Activated T-helper 1 cell treated with Interleukin-2 at 50 U/mL for 16 hours (primary cell): Measurements from ENCODE around the gene CD8B.
"Not testable (repeated sequence)": the region's sequence is repeated elsewhere in the genome, so short reads cannot be mapped to it uniquely, and the experiment has no call there.

Source experiments
- DNase-seq: peaks from one replicate; pipeline ENCODE4 v3.0.0-alpha.2; 2020; ENCODE audit warnings: low read depth

Gene CD8B

GRCh38 chr2:86861628-86862379, at the start of gene CD8B:
TSS of gene CD8B (minus strand) at chr2:86861886. CDS start at chr2:86861865, 21 bp downstream.
- not testable (repeated sequence) for DNase-seq

DNA sequence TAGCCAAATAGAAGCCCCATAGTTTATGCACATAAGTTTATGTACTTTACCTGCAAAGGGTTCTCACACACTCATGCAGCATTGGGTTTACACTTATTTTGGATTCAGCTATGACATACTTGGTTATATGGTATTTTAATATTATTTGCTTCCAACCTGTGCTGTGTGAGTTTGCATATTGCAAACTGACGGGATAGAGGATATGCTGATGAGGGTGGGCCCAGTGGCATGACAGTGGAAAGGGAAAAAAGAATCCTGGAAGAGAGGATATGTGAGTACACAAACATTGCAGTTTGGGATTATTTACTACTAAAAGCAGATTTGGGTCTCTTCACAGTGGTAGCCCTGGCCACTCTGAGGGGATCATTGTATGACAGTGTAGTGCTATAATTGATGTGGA, 44.2 kb upstream of the CD8B start:
- not testable (repeated sequence) for DNase-seq

DNA sequence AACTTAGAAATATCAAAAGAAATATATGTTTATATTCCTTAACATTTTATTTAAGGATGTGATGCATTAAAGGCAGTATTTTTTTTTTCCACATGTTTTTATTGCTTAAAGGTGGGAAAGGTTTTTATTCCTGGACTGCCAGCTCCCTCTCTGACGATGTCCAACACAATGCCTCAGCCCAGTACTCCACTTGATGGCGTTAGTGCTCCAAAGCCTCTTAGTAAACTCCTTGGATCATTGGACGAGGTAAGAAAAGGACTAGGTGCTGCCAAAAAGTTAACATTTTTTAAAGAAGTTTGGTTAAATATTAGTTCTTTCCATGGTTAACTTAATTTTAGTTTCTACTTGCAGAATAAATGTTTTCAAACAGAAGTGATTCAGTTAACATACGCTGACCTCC, 39.0 kb upstream of the CD8B start:
- DNase-seq = not testable (repeated sequence)

GRCh38 chr2:86886026-86886425, 24.3 kb upstream of the CD8B start:
- not testable (repeated sequence) for DNase-seq

DNA sequence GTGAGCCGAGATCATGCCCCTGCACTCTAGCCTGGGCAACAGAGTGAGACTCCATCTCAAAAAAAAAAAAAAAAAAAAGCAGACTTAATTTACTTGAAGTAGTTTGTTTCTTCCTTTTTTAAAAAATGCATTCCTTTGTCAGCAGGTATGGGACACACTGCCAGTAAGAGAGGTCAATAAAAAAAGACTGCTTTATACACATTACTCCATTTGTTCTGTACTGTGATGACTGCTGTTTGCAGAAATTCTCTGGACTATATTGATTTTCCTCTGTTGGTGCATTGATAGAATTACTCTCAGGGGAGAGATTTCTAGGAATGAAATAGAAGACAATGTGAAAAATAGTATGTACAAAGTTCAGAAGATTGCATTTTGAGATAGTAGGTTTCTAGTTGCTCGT, 21.2 kb upstream of the CD8B start:
- DNase-seq = not testable (repeated sequence)

- not testable (repeated sequence) for DNase-seq
These were observed 20.5 kb upstream of the CD8B start for GRCh38 chr2:86882118-86882665.

- not testable (repeated sequence) for DNase-seq
These were observed 17.3 kb upstream of the CD8B start for GRCh38 chr2:86878986-86879385.

DNA sequence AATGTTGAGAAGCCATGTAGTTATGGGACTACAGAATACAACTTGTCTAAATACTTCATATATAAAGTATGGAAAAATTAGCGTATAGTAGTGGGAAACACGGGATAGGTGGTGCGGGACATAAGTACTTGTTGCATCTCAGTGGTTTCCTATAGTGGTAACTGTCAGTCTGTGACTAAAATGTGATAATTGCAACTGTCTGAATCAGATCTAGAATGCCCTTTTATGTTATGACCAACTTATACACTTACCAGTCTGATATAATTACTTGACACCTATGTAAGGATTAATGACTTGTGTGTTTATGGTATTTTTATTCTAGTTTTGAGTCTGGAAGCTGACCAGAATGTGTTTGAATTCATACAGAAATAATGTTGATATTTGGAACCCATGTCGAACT, 9.3 kb upstream of the CD8B start:
- not testable (repeated sequence) for DNase-seq

DNA sequence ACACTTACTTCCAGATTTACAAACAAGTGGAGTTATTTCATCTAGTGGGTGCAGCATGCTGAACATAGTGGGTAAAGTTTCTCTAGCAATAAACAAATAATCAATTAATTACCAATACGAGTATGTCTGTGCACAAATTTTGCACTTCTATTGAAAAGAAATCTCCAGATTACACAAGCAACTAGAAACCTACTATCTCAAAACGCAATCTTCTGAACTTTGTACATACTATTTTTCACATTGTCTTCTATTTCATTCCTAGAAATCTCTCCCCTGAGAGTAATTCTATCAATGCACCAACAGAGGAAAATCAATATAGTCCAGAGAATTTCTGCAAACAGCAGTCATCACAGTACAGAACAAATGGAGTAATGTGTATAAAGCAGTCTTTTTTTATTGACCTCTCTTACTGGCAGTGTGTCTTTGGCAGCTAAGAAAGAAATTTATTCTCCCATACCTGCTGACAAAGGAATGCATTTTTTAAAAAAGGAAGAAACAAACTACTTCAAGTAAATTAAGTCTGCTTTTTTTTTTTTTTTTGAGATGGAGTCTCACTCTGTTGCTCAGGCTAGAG, 7.3 kb upstream of the CD8B start:
- not testable (repeated sequence) for DNase-seq

DNA sequence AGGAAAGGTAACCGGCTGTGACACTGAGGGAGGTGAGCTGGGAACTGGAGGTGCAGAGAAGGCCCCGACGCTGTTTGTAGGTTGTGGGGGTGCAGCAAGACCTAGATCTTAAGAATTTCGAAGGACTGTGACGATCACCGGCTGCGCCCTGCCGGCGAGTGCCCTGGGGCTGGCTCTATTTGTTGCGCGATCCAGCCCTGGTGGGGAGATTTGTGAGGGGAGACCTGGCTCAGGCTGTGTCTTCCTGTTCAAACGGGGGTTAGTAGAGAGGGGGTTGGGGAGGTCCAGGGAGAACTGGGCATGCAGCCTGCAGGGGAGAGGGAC, 656 bp upstream of the CD8B start:
- not testable (repeated sequence) for DNase-seq

- not testable (repeated sequence) for DNase-seq
These were observed 511 bp downstream of the CD8B start for GRCh38 chr2:86861175-86861574.

DNA sequence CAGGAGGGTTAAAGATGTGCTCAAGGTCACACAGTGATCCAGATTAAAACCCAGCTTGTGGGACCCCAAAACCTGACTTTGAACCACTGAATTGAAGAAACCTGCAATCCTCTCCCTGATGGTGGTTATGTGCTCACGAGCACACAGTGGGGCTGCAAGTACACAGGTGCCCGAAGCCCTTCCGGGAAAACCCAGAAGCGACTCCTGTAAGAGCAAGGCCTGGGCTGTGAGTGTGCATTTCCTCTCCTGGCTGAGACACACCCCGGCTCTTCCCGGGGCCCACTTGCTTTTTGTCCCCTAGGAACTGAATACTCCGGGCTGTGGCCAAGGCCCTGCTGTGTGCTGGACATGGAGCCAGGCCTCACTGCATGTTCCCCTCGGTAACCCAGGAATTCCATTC, 1.1 kb downstream of the CD8B start:
- not testable (repeated sequence) for DNase-seq

DNA sequence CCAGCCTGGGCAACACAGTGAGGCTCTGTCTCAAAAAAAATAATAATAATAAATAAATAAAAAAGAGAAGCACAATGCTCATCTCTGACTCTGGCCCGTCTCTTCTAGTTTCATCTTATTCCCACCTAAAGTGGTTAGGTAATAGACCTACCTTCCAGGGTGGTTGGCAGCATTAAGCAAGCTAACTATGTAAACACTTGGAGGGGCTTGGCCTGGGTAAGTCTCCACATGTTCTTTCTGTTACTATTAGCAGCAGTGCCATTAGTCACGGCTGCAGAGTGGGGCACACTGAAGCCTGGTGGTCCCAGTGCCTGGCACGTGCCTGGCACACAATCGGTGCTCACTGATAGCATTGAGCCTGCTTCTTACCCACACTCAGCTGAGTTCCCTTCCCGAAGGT, 4.0 kb downstream of the CD8B start:
- DNase-seq = not testable (repeated sequence)

GRCh38 chr2:86856498-86856897, 5.2 kb downstream of the CD8B start:
- DNase-seq = not testable (repeated sequence)

GRCh38 chr2:86855981-86856380, 5.7 kb downstream of the CD8B start:
- not testable (repeated sequence) for DNase-seq

DNA sequence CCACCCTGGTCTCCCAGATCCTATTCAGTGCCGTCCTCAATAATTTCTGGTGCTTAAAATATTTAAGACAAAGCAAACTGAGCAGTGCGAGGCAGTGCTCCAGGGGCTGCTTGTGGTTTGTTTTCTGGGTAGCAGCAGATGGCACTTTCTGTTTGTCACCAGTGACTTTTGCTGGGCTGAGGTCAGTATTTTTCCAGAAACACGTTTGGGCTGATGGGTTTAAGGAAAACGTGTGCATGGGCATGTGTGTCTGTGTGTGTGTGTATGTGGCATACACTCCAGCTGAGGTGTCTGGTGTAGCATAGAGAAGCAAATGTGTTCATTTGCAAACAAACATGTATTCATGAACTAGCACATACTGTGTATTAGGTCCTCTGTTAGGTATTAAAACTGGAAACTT, 10.1 kb downstream of the CD8B start:
- not testable (repeated sequence) for DNase-seq

GRCh38 chr2:86842607-86843234, 19.0 kb downstream of the CD8B start:
- DNase-seq = not testable (repeated sequence)

DNA sequence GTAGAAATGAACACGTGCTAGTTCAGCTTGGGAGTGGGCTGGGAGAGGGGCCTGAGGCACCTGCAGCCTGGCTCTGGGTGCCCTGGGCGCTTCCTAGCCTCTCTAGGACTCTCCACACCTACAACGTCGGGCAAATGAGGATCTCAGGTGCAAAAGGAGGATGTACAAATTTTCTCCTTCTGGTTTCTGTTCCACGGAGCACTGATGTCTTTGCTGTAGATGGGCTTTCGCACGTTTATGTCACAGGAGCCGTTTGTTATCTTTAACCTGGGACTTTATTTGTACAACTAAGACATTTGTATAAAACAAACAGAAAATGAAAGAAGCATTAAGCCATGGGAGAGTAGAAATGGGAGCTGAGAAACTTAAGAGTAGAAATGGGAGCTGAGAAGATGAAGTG, 20.4 kb downstream of the CD8B start:
- DNase-seq = not testable (repeated sequence)

GRCh38 chr2:86839871-86840548, 21.7 kb downstream of the CD8B start:
- DNase-seq = not testable (repeated sequence)

DNA sequence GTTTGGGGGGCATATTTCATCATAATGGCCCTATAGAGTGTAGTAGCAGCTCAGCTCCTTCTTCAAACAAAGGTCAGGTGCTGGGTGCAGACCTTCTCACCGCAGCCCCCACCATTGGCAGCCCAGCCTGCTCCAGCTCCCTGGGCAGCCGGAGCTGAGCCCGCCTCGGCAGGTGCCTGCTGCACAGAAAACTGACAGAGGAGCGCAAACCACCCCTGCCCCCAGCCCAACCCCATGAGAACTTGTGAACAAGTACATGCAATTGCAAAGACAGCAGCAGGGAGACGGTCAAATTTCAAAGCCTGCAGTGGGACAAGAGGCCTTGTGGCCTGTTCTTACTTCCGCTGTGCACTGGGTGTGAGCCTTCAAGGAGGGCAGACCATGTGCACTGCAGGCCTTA, 22.2 kb downstream of the CD8B start:
- DNase-seq = not testable (repeated sequence)

DNA sequence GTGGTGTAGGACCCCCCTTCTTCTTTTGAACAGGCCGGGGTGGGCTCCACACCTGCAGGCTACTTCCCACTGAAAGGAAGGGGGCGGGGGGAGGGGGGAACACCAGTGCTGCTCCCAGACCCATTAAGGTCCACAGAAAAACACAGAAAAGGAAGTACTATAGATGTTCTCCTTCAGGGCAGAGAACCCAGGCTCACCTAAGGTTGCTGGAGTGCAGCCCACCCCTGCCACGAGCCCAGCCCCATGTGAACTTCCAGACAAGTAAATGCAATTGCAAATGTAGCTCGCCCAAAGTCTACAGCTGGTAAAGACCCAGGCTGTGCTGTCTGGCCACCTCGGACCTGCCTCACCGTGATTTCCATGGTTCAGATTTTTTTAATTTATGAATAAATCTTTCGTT, 24.0 kb downstream of the CD8B start:
- not testable (repeated sequence) for DNase-seq
